Measurements from ENCODE around the gene RIC8A. TPM values are rescaled to one million over a fixed set of nuclear protein-coding genes. Genes with fewer than 3 reads are reported as not detected.

The RIC8A gene
- total RNA-seq, 1 experiment from 2014 or later, result 56.2 TPM

- no peak overlapping the region for H3K9ac ChIP-seq (ENCODE audit: low read length)
- no peaks in the 10 kb centered on the region for H3K79me2 ChIP-seq (ENCODE audit: low read length)
- H3K27ac ChIP-seq (ENCODE audit: low read length), result no peak overlapping the region
- H3K4me1 ChIP-seq (ENCODE audit: low read length), result peaks cover 10% of the 10 kb centered on the region
- no peak overlapping the region for H2AFZ ChIP-seq (ENCODE audit: low read length)
- no peaks in the 10 kb centered on the region for H3K9me3 ChIP-seq (ENCODE audit: low read length)
- peaks cover 21% of the 10 kb centered on the region; the same call in 1 of the 2 replicates for H3K36me3 ChIP-seq (ENCODE audit: insufficient read depth, low read length)
- no peak for DNase-seq
- no peak overlapping the region for H3K4me2 ChIP-seq (ENCODE audit: low read depth, low read length, poor library complexity, severe bottlenecking)
- H4K20me1 ChIP-seq (ENCODE audit: insufficient read depth, low read depth, low read length), result peaks cover 9% of the 10 kb centered on the region
- H3K27me3 ChIP-seq (ENCODE audit: low read length), result no peaks in the 10 kb centered on the region
- no peak overlapping the region for H3K4me3 ChIP-seq (ENCODE audit: low read length)
- no peaks in the 10 kb centered on the region for H3K9me2 ChIP-seq (replicated peaks; ENCODE audit: insufficient read depth, low read length)
Measured at GRCh38 chr11:252666-253065, 45.2 kb downstream of the RIC8A start.

- Histone ChIP-seq H3K4me2 (ENCODE audit: low read depth, low read length, poor library complexity, severe bottlenecking) (no peak overlapping the region), H3K27me3 (ENCODE audit: low read length) (no peaks in the 10 kb centered on the region), H3K9ac (ENCODE audit: low read length) (no peak overlapping the region), H3K79me2 (ENCODE audit: low read length) (no peaks in the 10 kb centered on the region), H2AFZ (ENCODE audit: low read length) (no peak overlapping the region), H3K4me3 (ENCODE audit: low read length) (no peak overlapping the region), H3K9me3 (ENCODE audit: low read length) (no peaks in the 10 kb centered on the region), H3K36me3 (ENCODE audit: insufficient read depth, low read length) (peaks cover 21% of the 10 kb centered on the region; the same call in 1 of the 2 replicates), H4K20me1 (ENCODE audit: insufficient read depth, low read depth, low read length) (peaks cover 9% of the 10 kb centered on the region), H3K9me2 (replicated peaks; ENCODE audit: insufficient read depth, low read length) (no peaks in the 10 kb centered on the region), H3K27ac (ENCODE audit: low read length) (no peak overlapping the region), H3K4me1 (ENCODE audit: low read length) (peaks cover 16% of the 10 kb centered on the region)
- no peak for DNase-seq
Measured at GRCh38 chr11:253160-253885, 45.8 kb downstream of the RIC8A start.

GRCh38 chr11:253886-254270, 46.4 kb downstream of the RIC8A start:
- Histone ChIP-seq H3K9ac (ENCODE audit: low read length) (no peak overlapping the region), H3K9me3 (ENCODE audit: low read length) (no peaks in the 10 kb centered on the region), H2AFZ (ENCODE audit: low read length) (no peak overlapping the region), H4K20me1 (ENCODE audit: insufficient read depth, low read depth, low read length) (peaks cover 9% of the 10 kb centered on the region), H3K4me2 (ENCODE audit: low read depth, low read length, poor library complexity, severe bottlenecking) (no peak overlapping the region), H3K36me3 (ENCODE audit: insufficient read depth, low read length) (peaks cover 18% of the 10 kb centered on the region; the same call in 1 of the 2 replicates), H3K27me3 (ENCODE audit: low read length) (no peaks in the 10 kb centered on the region), H3K9me2 (replicated peaks; ENCODE audit: insufficient read depth, low read length) (no peaks in the 10 kb centered on the region), H3K27ac (ENCODE audit: low read length) (no peak overlapping the region), H3K4me3 (ENCODE audit: low read length) (no peak overlapping the region), H3K79me2 (ENCODE audit: low read length) (no peaks in the 10 kb centered on the region), H3K4me1 (ENCODE audit: low read length) (peaks cover 16% of the 10 kb centered on the region)
- no peak for DNase-seq

GRCh38 chr11:255176-255575, 47.7 kb downstream of the RIC8A start:
- no peak for DNase-seq
- no peak overlapping the region for H3K27ac ChIP-seq (ENCODE audit: low read length)
- peaks cover 16% of the 10 kb centered on the region for H3K4me1 ChIP-seq (ENCODE audit: low read length)

GRCh38 chr11:255816-256215, 48.3 kb downstream of the RIC8A start:
- no peak overlapping the region for H3K9ac ChIP-seq (ENCODE audit: low read length)
- no peak overlapping the region for H3K4me3 ChIP-seq (ENCODE audit: low read length)
- H3K9me2 ChIP-seq (replicated peaks; ENCODE audit: insufficient read depth, low read length), result no peaks in the 10 kb centered on the region
- no peak overlapping the region for H2AFZ ChIP-seq (ENCODE audit: low read length)
- H4K20me1 ChIP-seq (ENCODE audit: insufficient read depth, low read depth, low read length), result peaks cover 9% of the 10 kb centered on the region
- H3K36me3 ChIP-seq (ENCODE audit: insufficient read depth, low read length), result peaks cover 11% of the 10 kb centered on the region; the same call in 1 of the 2 replicates
- no peaks in the 10 kb centered on the region for H3K9me3 ChIP-seq (ENCODE audit: low read length)
- no peak for DNase-seq
- H3K4me1 ChIP-seq (ENCODE audit: low read length), result peaks cover 16% of the 10 kb centered on the region
- H3K27ac ChIP-seq (ENCODE audit: low read length), result no peak overlapping the region
- no peak overlapping the region for H3K4me2 ChIP-seq (ENCODE audit: low read depth, low read length, poor library complexity, severe bottlenecking)
- H3K27me3 ChIP-seq (ENCODE audit: low read length), result no peaks in the 10 kb centered on the region
- H3K79me2 ChIP-seq (ENCODE audit: low read length), result no peaks in the 10 kb centered on the region

More at GRCh38 chr11:255176-255575, 47.7 kb downstream of the RIC8A start:
- H4K20me1 ChIP-seq (ENCODE audit: insufficient read depth, low read depth, low read length), result peaks cover 9% of the 10 kb centered on the region
- H2AFZ ChIP-seq (ENCODE audit: low read length), result no peak overlapping the region
- no peak overlapping the region for H3K4me3 ChIP-seq (ENCODE audit: low read length)
- H3K27me3 ChIP-seq (ENCODE audit: low read length), result no peaks in the 10 kb centered on the region
- H3K9me2 ChIP-seq (replicated peaks; ENCODE audit: insufficient read depth, low read length), result no peaks in the 10 kb centered on the region
- no peaks in the 10 kb centered on the region for H3K79me2 ChIP-seq (ENCODE audit: low read length)
- H3K36me3 ChIP-seq (ENCODE audit: insufficient read depth, low read length), result peaks cover 15% of the 10 kb centered on the region; the same call in 1 of the 2 replicates
- no peak overlapping the region for H3K9ac ChIP-seq (ENCODE audit: low read length)
- no peaks in the 10 kb centered on the region for H3K9me3 ChIP-seq (ENCODE audit: low read length)
- H3K4me2 ChIP-seq (ENCODE audit: low read depth, low read length, poor library complexity, severe bottlenecking), result no peak overlapping the region

GRCh38 chr11:256952-257737, 49.6 kb downstream of the RIC8A start:
- no peak overlapping the region for H3K4me3 ChIP-seq (ENCODE audit: low read length)
- H3K27ac ChIP-seq (ENCODE audit: low read length), result no peak overlapping the region
- no peaks in the 10 kb centered on the region for H3K79me2 ChIP-seq (ENCODE audit: low read length)
- peak overlapping the region; percentile 36 for H3K9ac ChIP-seq (ENCODE audit: low read length)
- peaks cover 16% of the 10 kb centered on the region for H3K4me1 ChIP-seq (ENCODE audit: low read length)
- DNase-seq, result peak; percentile 66
- H3K36me3 ChIP-seq (ENCODE audit: insufficient read depth, low read length), result no peaks in the 10 kb centered on the region
- no peaks in the 10 kb centered on the region for H3K27me3 ChIP-seq (ENCODE audit: low read length)
- no peak overlapping the region for H2AFZ ChIP-seq (ENCODE audit: low read length)
- H3K9me2 ChIP-seq (replicated peaks; ENCODE audit: insufficient read depth, low read length), result no peaks in the 10 kb centered on the region
- no peak overlapping the region for H3K4me2 ChIP-seq (ENCODE audit: low read depth, low read length, poor library complexity, severe bottlenecking)
- H3K9me3 ChIP-seq (ENCODE audit: low read length), result no peaks in the 10 kb centered on the region
- no peaks in the 10 kb centered on the region for H4K20me1 ChIP-seq (ENCODE audit: insufficient read depth, low read depth, low read length)

- Histone ChIP-seq H3K27me3 (ENCODE audit: low read length) (no peaks in the 10 kb centered on the region), H3K36me3 (ENCODE audit: insufficient read depth, low read length) (no peaks in the 10 kb centered on the region), H3K79me2 (ENCODE audit: low read length) (no peaks in the 10 kb centered on the region), H3K4me2 (ENCODE audit: low read depth, low read length, poor library complexity, severe bottlenecking) (no peak overlapping the region), H4K20me1 (ENCODE audit: insufficient read depth, low read depth, low read length) (no peaks in the 10 kb centered on the region), H3K9me3 (ENCODE audit: low read length) (no peaks in the 10 kb centered on the region), H3K27ac (ENCODE audit: low read length) (no peak overlapping the region), H3K9me2 (replicated peaks; ENCODE audit: insufficient read depth, low read length) (no peaks in the 10 kb centered on the region), H3K4me1 (ENCODE audit: low read length) (peaks cover 16% of the 10 kb centered on the region), H2AFZ (ENCODE audit: low read length) (no peak overlapping the region), H3K4me3 (ENCODE audit: low read length) (no peak overlapping the region), H3K9ac (ENCODE audit: low read length) (peak overlapping the region; percentile 36)
- peak; percentile 67 for DNase-seq
Measured at GRCh38 chr11:257766-258493, 50.4 kb downstream of the RIC8A start.

GRCh38 chr11:259413-259812, 51.9 kb downstream of the RIC8A start:
- Histone ChIP-seq H3K4me3 (ENCODE audit: low read length) (no peak overlapping the region), H3K9ac (ENCODE audit: low read length) (no peak overlapping the region), H3K9me3 (ENCODE audit: low read length) (no peaks in the 10 kb centered on the region), H3K4me1 (ENCODE audit: low read length) (peaks cover 17% of the 10 kb centered on the region), H3K27me3 (ENCODE audit: low read length) (no peaks in the 10 kb centered on the region), H3K27ac (ENCODE audit: low read length) (no peak overlapping the region), H4K20me1 (ENCODE audit: insufficient read depth, low read depth, low read length) (no peaks in the 10 kb centered on the region), H2AFZ (ENCODE audit: low read length) (no peak overlapping the region), H3K4me2 (ENCODE audit: low read depth, low read length, poor library complexity, severe bottlenecking) (no peak overlapping the region), H3K79me2 (ENCODE audit: low read length) (no peaks in the 10 kb centered on the region), H3K9me2 (replicated peaks; ENCODE audit: insufficient read depth, low read length) (no peaks in the 10 kb centered on the region), H3K36me3 (ENCODE audit: insufficient read depth, low read length) (no peaks in the 10 kb centered on the region)
- DNase-seq, result no peak

Data from Karpas-422 (cell line).